Adipocyte (in vitro differentiated cells): Measurements from ENCODE around the gene HELZ2.

Source experiments
- DNase-seq: peaks from one replicate; pipeline ENCODE4 v3.0.0-alpha.2; 2015; ENCODE audit warnings: low read depth
- H3K27me3 ChIP-seq: replicated peaks from 2 replicates; pipeline ENCODE4 v1.7.0; 2013; ENCODE audit warnings: mild to moderate bottlenecking, low read length, moderate library complexity; ENCODE audit not compliant: control insufficient read depth, insufficient read depth
- H3K36me3 ChIP-seq: 2 replicates; pipeline ENCODE4 v1.7.0; 2013; ENCODE audit warnings: low read length, mild to moderate bottlenecking, moderate library complexity; ENCODE audit not compliant: control insufficient read depth, insufficient read depth, severe bottlenecking
- H3K4me1 ChIP-seq: 2 replicates; pipeline ENCODE4 v1.7.0; 2013; ENCODE audit warnings: mild to moderate bottlenecking, low read length, moderate library complexity; ENCODE audit not compliant: control insufficient read depth, insufficient read depth
- H3K4me3 ChIP-seq: 2 replicates; pipeline ENCODE4 v1.7.0; 2013; ENCODE audit warnings: mild to moderate bottlenecking, low read length, moderate library complexity
- H3K9ac ChIP-seq: 2 replicates; pipeline ENCODE4 v1.7.0; 2013; ENCODE audit warnings: mild to moderate bottlenecking, low read length, moderate library complexity
- H3K9me3 ChIP-seq: 2 replicates; pipeline ENCODE4 v1.7.0; 2013; ENCODE audit warnings: mild to moderate bottlenecking, low read length, moderate library complexity; ENCODE audit not compliant: control insufficient read depth

The HELZ2 gene

GRCh38 chr20:63587256-63587655 lies 13.2 kb upstream of the HELZ2 start:
- no peaks in the 10 kb centered on the region for H3K27me3 ChIP-seq
- H3K9me3 ChIP-seq, result no peaks in the 10 kb centered on the region
- H3K9ac ChIP-seq, result no peak overlapping the region
- no peaks in the 10 kb centered on the region for H3K4me1 ChIP-seq
- DNase-seq, result no peak
- peaks cover 24% of the 10 kb centered on the region for H3K36me3 ChIP-seq
- H3K4me3 ChIP-seq, result no peak overlapping the region

GRCh38 chr20:63586797-63587196 lies 12.8 kb upstream of the HELZ2 start:
- peaks cover 19% of the 10 kb centered on the region for H3K36me3 ChIP-seq
- H3K9ac ChIP-seq, result no peak overlapping the region
- no peak for DNase-seq
- no peak overlapping the region for H3K4me3 ChIP-seq
- H3K4me1 ChIP-seq, result no peaks in the 10 kb centered on the region
- no peaks in the 10 kb centered on the region for H3K27me3 ChIP-seq
- no peaks in the 10 kb centered on the region for H3K9me3 ChIP-seq

GRCh38 chr20:63585616-63586565 lies 11.9 kb upstream of the HELZ2 start:
- Histone ChIP-seq H3K4me1 (no peaks in the 10 kb centered on the region), H3K36me3 (peaks cover 13% of the 10 kb centered on the region), H3K9me3 (no peaks in the 10 kb centered on the region), H3K4me3 (no peak overlapping the region), H3K27me3 (no peaks in the 10 kb centered on the region), H3K9ac (no peak overlapping the region)
- DNase-seq, result no peak

GRCh38 chr20:63582382-63583063 lies 8.5 kb upstream of the HELZ2 start:
- Histone ChIP-seq H3K36me3 (no peaks in the 10 kb centered on the region), H3K4me3 (no peak overlapping the region), H3K4me1 (peaks cover 5% of the 10 kb centered on the region), H3K27me3 (peaks cover 14% of the 10 kb centered on the region), H3K9me3 (no peaks in the 10 kb centered on the region), H3K9ac (no peak overlapping the region)
- no peak for DNase-seq

GRCh38 chr20:63580796-63581461 lies 6.9 kb upstream of the HELZ2 start:
- Histone ChIP-seq H3K27me3 (peaks cover 14% of the 10 kb centered on the region), H3K36me3 (no peaks in the 10 kb centered on the region), H3K9me3 (no peaks in the 10 kb centered on the region), H3K4me1 (peaks cover 5% of the 10 kb centered on the region), H3K9ac (no peak overlapping the region), H3K4me3 (no peak overlapping the region)
- no peak for DNase-seq

GRCh38 chr20:63579017-63579694 lies 5.1 kb upstream of the HELZ2 start:
- Histone ChIP-seq H3K4me1 (peaks cover 21% of the 10 kb centered on the region), H3K9ac (no peak overlapping the region), H3K27me3 (peaks cover 14% of the 10 kb centered on the region), H3K36me3 (no peaks in the 10 kb centered on the region), H3K4me3 (no peak overlapping the region), H3K9me3 (no peaks in the 10 kb centered on the region)
- no peak for DNase-seq

GRCh38 chr20:63578224-63579016 lies 4.4 kb upstream of the HELZ2 start:
- Histone ChIP-seq H3K9me3 (no peaks in the 10 kb centered on the region), H3K27me3 (peaks cover 14% of the 10 kb centered on the region), H3K36me3 (no peaks in the 10 kb centered on the region), H3K4me1 (peaks cover 22% of the 10 kb centered on the region), H3K4me3 (no peak overlapping the region), H3K9ac (no peak overlapping the region)
- no peak for DNase-seq

- H3K9me3 ChIP-seq, result no peaks in the 10 kb centered on the region
- H3K4me3 ChIP-seq, result no peak overlapping the region
- H3K27me3 ChIP-seq, result peaks cover 14% of the 10 kb centered on the region
- H3K4me1 ChIP-seq, result peaks cover 26% of the 10 kb centered on the region
- no peaks in the 10 kb centered on the region for H3K36me3 ChIP-seq
- no peak overlapping the region for H3K9ac ChIP-seq
- DNase-seq, result no peak
Observed at GRCh38 chr20:63577317-63577894, 3.4 kb upstream of the HELZ2 start.

- Histone ChIP-seq H3K4me1 (peaks cover 26% of the 10 kb centered on the region), H3K4me3 (no peak overlapping the region), H3K27me3 (peaks cover 14% of the 10 kb centered on the region), H3K9me3 (no peaks in the 10 kb centered on the region), H3K36me3 (no peaks in the 10 kb centered on the region), H3K9ac (no peak overlapping the region)
- no peak for DNase-seq
Observed at GRCh38 chr20:63576311-63576710, 2.3 kb upstream of the HELZ2 start.
